HG03060 (cell line): ENCODE measurements around the gene TMCC3.

Experiments
- ATAC-seq: cut with Tn5 transposase; IDR thresholded peaks from one replicate; pipeline ENCODE4 v1.9.1; 2021; ENCODE audit warnings: low read depth, moderate number of reproducible peaks; ENCODE audit not compliant: unreplicated experiment

Gene TMCC3

DNA sequence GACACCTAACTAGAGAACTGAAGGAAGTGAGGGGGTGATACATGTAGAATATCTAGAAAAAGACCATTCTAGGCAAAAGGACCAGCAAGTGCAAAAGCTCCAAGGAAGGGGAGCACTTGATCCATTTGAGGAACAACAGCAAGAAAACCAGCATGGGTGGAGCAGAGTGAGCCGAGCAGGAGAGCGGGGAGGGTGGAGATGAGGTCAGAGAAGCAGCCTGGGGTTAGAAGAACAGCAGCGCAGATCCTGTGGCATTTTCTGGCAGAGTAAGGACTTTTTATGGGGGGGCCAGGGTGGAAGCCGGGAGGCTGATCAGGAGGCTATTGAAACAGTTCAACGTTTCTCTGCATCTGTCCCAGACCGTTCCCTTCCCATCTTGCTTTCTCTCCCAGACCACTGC lies 24.5 kb upstream of the TMCC3 start:
- no peak for ATAC-seq

DNA sequence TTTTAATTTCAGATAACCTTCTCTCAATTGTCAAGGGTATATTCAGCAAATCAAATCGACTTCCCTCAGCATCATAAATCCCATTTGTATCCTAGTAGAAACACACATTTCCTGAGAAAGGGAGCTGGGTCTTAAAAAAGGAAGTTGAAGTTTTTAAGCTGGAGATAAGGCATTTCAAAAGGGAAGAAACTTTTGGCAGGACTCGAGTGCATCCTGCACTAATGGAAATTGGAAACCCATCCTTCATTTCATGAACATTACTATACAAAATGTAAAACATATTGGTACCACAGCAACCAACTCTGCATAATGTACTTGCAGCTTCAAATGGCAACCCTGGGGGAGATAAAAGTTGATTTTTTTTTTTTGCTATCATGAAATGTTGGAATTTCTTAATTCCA lies 23.7 kb upstream of the TMCC3 start:
- ATAC-seq: no peak

DNA sequence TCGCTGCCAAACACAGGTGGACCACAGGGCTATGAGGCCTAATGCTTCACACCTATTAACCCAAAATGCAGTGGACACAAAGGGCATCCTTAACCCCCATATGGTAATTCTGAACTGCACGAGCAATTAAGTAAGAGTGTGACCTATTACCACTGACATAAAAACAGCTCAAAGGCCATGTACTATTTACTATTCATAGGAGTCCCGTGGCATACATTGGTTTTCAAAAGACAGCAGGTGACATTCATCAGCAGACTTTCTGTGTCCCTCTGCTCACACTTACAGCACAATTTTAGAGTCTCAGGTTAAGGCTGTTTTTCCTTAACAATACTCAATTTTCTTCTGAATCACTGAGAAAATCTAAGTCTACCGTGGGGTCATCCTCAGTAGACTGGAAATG lies 23.1 kb upstream of the TMCC3 start:
- ATAC-seq: no peak

DNA sequence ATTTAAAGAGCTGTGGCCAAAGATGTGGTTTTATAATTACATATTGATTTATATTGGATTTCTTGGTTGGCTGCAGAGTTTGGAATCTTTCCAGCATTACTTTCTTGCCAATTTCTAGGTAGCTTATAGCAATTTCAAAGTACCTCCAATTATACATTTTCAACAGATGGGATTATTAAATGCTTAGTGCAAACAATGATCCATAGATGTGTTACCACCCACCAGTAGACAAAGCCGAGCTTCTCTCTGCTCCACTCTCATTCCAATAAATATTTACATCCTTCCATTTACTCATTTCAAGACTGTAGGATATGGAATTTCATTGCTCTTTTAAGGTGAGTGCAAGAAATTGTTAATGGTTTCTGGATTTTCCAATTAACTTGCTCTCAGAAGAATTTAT lies 21.6 kb upstream of the TMCC3 start:
- no peak for ATAC-seq

- no peak for ATAC-seq
These were observed 20.5 kb upstream of the TMCC3 start for GRCh38 chr12:94670898-94671297.

DNA sequence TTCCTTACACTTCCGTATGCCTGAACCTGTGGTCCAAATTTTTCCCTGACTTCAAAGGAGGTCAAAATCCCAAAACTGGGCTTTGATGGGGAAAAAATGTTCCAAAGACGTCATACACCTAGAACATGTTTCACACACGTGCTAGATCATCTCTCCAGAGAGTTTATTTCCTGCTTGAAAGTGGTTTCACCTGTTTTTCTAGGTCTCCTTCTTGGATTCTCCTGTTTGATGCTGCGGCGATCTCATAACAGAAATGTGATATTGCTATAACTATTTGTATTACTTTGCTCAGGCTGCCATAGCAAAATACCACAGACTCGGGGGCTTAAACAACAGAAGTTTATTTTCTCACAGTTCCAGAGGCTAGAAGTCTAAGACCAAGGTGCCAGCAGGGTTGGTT lies 19.7 kb upstream of the TMCC3 start:
- no peak for ATAC-seq

GRCh38 chr12:94667031-94667540 lies 16.7 kb upstream of the TMCC3 start:
- ATAC-seq: no peak

DNA sequence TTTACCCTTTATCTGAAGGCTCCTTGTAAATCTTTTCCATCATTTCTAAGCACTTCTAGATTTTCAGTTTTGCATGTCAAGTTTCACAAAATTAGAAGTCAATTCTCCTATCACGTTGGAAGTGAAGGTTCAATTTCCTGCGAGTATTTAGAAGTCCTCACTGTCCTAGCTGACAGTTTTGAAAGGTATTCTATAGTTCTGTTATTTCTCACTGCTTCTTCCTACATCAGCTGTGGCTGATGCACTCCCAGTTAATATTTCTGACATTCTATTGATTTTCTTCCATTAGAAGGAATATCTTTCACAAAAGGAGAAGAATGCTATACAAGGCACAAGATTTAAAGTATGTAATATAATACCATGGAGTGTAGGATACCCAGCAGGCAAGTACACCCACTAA lies 15.8 kb upstream of the TMCC3 start:
- no peak for ATAC-seq

DNA sequence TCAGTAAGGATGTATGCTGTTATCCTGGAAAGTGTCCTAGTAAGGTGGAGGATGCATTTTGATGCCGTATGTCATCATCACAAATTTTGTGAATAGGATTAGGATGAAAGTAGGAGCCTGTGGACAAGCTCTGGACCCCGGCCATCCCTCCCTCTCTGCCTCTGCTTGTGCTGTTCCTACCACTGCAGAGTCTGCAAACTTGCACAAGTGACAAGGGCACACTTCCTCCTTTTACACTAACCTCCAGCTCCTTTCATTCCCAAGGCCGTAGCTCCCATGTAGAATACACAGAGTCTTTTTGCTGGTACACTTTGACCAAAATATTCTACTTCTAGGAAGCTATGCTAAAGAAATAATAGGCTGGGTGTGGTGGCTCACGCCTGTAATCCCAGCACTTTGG lies 13.3 kb upstream of the TMCC3 start:
- ATAC-seq: no peak

- no peak for ATAC-seq
These were observed 12.7 kb upstream of the TMCC3 start for GRCh38 chr12:94663071-94663470.

DNA sequence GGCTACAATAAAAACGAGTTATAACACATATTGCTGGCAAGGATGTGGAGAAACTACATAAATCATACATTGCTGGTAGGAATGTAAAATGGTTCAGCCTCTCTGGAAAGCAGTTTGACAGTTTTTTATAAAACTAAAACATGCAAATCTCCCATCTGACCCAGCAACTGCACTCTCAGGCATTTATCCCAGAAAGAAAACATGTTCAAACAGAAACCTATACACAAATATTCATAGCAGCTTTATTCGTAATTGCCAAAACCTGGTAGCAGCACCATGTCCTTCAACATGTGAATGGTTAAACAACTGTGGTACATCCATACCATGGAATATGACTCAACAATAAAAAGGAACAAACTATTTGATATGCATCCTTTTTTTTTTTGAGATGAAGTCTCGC lies 10.1 kb upstream of the TMCC3 start:
- no peak for ATAC-seq

- no peak for ATAC-seq
These were observed 9.1 kb upstream of the TMCC3 start for GRCh38 chr12:94659346-94659930.

DNA sequence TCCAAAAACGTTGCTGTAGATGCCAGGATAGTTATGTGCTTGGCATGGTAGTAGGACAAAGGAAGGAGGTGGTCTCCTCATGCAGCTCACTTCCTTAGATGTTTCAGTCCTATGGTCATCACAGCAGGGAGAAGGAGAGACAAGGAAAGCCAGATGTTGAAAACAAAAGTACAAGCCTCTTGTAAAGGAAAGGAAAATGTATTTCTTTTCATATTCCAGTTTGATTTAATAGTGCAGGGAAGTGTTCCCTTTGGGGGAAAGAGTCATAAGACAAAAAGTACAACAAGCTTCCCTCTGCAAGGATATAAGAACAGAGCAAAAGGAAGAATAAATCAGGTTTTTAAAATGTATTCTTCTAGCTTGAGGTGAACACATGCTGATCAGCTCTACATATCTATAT lies 8.6 kb upstream of the TMCC3 start:
- ATAC-seq: no peak

DNA sequence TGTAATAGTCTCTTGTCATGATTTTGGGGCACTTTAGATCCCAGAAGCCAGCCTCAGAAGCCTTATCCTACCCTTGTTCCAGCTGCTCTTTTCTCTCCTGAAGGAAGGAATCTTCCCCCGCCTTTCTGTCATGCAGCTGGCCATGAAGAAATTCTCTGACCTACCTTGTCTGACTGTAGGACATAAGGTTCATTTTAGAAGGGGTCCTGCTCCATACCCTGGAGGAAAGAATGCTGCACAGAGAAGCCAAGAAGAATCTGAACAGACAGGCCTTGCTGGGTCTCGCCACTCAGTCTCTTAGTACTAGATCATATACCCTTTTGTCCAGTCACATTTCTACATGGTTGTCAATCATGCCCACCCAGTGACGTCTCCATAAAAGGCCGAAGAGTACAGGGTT lies 6.2 kb upstream of the TMCC3 start:
- no peak for ATAC-seq

DNA sequence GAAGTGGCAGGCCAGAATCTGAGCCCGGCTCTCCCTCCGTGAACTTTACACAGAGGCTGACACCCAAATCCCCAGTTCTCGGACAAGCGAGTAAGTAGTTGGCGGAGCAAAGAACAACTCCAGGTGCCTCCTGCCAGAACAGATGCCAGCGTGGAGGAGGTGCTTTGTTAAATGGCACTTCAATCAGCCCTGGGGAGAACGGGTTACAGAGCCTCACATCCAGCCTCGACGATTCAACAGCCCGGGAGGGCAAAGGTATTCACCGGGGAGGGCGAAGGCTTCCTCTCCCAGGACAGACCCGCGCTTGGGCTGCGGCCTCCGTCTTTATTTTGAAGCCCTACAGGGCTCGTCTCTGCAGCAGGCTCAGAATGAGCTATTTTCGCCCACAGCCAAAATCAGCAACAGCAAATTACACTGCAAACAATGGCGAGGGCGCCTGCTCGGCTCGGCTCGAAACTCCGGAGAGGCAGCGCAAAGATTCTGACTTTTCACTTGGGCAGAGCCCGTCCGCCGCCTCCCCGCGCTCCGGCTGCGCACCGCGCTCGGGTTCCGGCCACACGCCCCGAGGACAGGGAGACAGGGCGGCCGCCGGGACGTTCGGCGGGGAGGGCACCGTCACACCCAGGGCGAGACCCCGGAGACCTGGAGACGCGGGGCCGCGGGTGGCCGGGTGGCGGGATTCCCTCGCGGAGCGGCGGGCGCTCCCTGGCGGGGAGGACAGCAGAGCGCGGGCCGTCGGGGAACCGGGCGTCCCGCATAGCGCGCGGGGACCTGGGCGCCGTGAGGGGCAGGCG lies 811 bp downstream of the TMCC3 start:
- no peak for ATAC-seq

GRCh38 chr12:94648578-94648977 lies 1.8 kb downstream of the TMCC3 start:
- ATAC-seq: no peak

GRCh38 chr12:94644141-94644979 lies 6.0 kb downstream of the TMCC3 start:
- ATAC-seq: no peak

DNA sequence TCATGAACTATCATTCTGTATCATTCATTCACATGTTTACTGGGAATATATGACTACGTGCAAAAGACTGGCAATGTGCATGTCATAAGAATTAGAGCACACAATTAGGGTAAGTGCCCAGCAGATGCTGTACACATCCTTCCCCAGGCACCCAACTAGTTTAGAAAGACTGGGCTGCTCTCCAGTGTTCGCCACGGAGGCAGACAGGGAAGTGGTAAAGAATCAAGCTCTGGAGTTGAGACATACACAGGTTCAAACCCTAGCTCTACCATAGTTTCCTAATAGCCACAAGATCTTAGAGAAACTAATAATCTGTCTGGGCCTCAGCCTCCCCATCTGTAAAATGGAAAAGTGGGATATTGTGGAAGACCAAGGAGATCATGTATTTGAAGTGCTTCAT lies 6.8 kb downstream of the TMCC3 start:
- ATAC-seq: no peak

- no peak for ATAC-seq
These were observed 9.1 kb downstream of the TMCC3 start for GRCh38 chr12:94641283-94641682.

DNA sequence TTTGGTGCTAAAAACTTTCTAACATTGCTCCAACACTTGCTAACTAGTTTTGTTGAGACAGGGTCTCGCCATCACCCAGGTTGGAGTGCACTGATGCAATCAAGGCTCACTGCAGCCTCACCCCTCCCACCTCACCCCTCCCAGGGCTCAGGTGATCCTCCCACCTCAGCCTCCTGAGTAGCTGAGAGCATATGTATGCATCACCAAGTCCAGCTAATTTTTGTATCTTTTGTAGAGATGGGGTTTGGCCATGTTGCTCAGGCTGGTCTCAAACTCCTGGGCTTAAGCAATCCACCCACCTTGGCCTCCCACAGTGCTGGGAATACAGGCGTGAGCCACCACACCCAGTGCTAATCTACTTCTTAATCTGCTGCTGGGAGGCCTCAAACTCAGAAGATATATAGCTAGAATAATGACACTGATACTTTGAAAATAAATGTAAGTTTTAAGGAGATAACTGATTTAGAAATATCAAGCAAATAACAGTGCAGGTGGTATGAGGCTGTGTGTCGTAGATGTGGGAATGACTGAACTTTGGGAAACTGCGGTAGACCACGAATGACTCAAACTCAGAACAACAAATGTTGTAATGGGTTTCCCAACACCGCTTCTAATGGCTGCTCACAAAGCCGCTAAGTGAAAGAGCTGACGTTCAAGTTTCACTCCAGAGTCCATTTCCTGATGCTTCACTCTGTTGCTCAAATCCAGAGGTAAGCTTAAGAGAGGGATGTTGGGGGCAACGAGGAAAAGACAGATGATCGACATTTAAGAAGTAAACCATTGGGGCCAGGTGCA lies 10.0 kb downstream of the TMCC3 start:
- peak; percentile 58 for ATAC-seq

DNA sequence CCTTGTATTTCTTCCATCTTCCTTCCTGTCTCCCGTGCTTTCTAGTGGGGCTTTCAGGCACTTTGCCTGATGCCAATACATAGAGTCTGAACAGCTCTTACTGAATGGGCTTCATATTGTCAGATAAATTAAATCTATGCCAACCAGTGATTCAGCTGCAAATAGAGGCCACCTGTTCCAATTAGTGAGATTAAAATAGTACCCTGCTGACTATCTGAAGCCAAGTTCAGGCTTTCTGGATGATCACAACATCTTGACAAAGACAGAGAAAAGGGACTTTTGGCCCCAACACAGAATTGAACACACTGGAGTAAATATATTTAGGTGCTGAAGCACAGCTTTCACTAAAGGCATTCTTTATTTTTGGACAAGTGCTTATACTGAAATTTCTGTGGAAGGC lies 11.8 kb downstream of the TMCC3 start:
- ATAC-seq: no peak
